ENCODE data around the gene MRPS33.
"Not testable (repeated sequence)": the region's sequence is repeated elsewhere in the genome, so short reads cannot be mapped to it uniquely, and the experiment has no call there.

Gene MRPS33

DNA sequence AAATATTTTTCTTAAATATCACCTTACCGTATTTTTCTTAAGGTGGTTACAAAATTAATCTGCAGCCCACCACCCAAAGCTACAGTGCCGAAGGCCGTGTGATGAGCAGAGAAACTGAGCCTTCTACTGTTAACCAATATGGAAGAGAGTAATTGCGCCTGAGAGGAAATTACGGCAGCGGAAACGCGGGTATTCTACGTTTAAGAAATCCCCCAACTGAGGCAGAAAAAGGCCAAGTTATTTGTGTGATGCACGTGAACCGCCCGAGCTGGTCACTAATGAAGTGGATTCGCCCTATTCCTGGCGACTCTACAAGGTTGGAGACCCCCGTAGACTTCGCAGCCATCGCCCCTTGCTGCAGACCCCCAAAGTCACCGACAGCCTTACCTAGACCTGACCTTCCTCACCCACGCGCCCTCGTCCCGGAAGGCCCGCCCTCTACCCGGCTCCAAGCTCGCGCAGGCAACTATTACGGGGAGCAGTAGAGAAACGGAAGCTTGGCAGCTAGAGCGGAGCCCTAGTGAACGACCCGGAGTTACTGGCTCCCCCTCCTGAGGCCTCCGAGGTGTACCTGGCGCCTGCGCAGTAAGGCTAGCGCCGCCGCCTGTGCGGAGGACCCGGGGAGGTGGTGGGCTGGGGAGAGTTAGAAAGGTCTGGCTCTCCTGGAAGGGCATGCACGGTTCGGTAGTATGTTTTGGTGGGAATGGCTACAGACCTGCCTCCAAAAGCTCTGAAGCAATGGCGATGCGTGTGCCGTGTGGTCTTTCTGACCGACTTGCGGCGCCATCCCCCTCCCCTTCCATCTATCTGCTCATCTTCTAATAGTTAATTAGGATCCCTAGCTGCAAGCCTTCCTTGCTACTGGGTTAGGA, at the start of gene MRPS33:
TSS of gene MRPS33 (minus strand) at position 429 of the 872 bp plus-strand sequence. CDS start 4,319 bp downstream, outside the sequence.
- peak; percentile 96 to 98 for ATAC-seq

GRCh38 chr7:141057788-141058187, 43.0 kb upstream of the MRPS33 start:
- ATAC-seq = no peak

- no peak for ATAC-seq
Measured at GRCh38 chr7:141055146-141055545, 40.4 kb upstream of the MRPS33 start.

GRCh38 chr7:141053626-141054025, 38.9 kb upstream of the MRPS33 start:
- ATAC-seq = peak; percentile 84 to 86

GRCh38 chr7:141045842-141046620, 31.3 kb upstream of the MRPS33 start:
- ATAC-seq = no peak

DNA sequence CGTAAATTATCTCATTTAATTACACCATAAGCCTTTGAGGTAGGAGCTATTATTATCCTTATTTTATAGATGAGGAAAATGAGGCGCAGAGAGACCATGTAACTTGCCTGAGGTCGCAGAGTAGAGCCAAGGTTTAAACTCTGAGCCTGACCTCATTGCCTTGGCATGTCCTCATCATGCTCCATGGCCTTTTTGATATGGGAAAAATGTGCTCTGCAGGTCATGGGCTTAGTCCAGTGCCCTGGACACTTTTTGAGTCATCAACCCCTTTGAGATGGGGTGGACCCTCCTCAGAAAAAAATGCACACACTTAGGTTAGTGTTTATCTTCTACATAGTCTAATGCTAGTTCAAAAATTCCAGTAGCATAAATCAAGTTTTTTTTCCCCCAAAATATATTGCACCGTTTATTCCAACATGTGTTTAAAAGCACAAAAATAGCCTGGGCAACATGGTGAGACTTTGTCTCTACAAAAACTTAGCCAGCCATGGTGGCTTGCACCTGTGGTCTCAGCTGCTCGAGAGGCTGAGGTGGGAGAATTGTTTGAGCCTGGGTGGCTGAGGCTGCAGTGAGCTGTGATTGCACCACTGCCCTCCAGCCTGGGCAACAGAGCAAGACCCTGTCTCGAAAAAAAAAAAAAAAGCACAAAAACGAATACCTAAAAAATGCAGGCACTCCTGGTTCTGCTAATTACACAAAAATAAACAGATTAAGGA, 30.5 kb upstream of the MRPS33 start:
- ATAC-seq = no peak

- no peak for ATAC-seq
Measured at GRCh38 chr7:141043616-141044015, 28.9 kb upstream of the MRPS33 start.

DNA sequence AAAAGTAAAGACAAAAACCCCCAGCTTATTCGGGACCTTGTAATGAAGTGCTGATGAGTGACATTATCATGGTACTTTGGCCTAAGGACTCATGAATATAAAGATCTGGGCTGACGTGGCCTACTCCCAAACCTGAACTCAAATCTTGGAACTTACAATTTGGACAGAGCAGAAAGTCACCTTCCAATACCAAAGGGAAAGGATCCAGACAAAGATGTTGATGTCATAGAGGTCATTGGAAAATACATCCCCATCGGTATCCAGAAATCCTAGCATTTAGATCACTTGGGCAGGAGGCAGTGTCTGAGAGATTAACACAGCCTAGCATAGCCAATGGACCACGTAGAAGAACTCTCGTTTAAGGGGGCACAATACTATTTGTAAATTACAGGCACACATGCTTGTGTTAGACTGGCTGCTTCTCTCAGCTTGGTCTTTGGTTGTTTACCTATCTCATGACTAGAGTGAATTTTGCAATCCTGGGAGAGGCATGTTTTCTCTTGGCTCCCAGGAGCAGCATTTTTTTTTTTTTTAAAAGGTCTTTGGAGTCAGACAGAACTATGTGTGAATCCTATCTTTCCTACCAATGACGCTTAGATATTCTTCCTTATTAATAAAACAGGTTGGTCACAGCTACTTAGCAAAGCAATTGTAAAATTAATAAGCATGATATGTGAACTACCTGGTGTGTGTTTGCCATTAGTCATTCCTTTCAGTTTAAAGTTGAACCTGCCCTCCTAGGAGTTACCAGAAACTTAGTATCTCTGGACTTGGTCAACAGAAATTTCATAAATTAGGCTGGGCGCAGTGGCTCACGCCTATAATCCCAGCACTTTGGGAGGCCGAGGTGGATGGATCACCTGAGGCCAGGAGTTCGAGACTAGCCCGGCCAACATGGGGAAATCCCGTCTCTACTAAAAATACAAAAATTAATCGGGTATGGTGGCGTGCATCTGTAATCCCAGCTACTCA, 27.8 kb upstream of the MRPS33 start:
- no peak for ATAC-seq

DNA sequence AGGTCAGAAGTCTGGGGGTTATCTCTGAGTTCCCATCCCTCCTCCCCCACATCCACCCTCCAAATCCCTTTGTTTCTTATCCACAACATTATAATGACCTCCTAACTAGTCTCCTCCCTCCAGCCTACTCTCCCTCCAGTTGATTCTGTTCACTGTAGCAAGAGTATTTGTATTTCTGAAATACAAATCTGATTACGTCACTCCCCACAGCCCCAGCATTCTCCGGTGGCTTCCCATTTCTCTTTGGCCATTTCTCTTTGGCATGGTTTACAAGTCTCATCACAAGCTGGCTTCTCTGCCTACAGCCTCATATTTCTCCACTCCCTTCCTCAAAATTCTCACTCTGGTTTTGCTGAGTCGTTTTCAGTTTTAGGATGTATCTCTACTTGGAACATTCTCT, 24.6 kb upstream of the MRPS33 start:
- ATAC-seq = no peak

- not testable (repeated sequence) for ATAC-seq
Measured at GRCh38 chr7:141038100-141038499, 23.3 kb upstream of the MRPS33 start.

GRCh38 chr7:141032539-141033323, 18.0 kb upstream of the MRPS33 start:
- not testable (repeated sequence) for ATAC-seq

DNA sequence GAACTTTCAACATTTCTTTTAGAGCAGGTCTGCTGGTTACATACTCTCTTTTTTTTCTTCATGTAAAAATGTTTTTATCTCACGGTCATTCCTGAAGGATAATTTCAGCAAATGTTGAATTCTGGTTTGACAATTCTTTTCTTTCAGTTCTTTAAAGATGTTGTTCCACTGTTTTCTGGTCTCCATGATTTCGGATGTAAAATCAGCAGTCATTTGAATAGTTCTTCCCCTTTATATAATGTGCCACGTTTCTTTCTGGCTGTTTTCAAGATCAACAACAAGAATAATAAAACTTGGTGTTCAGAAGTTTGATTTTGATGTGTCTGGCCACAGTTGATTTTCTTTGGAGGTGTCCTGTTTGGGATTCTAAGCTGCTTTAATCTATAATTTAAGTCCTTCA, 14.0 kb upstream of the MRPS33 start:
- ATAC-seq = no peak

GRCh38 chr7:141027043-141027442, 12.3 kb upstream of the MRPS33 start:
- ATAC-seq = no peak

DNA sequence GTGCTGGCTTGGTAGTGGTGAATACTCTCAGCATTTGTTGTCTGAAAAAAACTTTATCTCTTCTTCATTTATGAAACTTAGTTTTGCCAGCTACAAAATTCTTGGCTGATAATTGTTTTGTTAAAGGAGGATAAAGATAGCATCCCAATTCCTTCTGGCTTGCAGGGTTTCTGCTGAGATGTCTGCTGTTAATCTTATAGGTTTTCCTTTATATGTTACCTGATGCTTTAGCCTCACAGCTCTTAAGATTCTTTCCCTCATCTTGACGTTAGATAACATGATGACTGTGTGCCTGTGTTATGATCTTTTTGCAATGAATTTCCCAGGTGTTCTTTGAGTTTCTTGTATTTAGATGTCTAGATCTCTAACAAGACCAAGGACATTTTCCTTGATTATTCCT, 9.9 kb upstream of the MRPS33 start:
- ATAC-seq = no peak

DNA sequence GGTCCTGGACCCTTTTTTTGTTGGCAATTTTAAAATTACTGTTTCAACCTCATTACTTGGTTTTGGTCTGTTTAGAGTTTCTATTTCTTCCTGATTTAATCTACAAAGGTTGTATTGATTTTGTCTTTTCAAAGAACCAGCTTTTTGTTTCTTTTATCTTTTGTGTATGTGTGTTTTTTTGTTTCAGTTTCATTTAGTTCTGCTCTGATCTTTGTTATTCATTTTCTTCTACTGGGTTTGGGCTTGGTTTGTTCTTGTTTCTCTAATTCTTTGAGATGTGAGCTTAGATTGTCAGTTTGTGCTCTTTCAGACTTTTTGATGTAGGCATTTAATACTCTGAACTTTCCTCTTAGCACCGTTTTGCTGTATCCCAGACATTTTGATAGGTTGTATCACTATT, 8.5 kb upstream of the MRPS33 start:
- ATAC-seq = peak in 1 of 2 donors; percentile 27

DNA sequence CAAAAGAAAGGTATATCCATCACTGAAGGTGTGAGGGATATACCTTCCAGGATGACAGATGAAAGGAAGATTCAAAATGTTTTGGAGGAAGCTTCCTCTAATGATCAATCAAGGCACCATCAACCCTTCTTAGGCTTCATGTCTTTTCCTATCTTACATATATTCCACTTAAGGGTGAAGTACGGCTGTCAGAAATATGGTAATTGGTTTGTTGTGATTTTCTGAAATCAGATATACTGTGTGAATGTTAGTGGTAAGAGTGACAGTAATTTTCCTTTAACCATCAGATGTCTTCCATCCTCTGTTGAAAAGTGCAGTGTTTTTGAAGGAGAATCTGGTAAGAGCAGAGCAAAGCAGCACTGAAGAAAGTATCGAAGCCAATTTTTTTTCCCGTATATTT, 2.8 kb upstream of the MRPS33 start:
- no peak for ATAC-seq

GRCh38 chr7:141016349-141016748, 1.6 kb upstream of the MRPS33 start:
- ATAC-seq = no peak

GRCh38 chr7:141014125-141014523, 628 bp downstream of the MRPS33 start:
- ATAC-seq = no peak

- ATAC-seq = no peak
Measured at GRCh38 chr7:141013345-141013715, 1.4 kb downstream of the MRPS33 start.

GRCh38 chr7:141012696-141013344, 1.9 kb downstream of the MRPS33 start:
- peak; percentile 29 to 36 for ATAC-seq

Measured in activated CD4-positive, CD25-positive, alpha-beta regulatory T cell treated with anti-CD3 and anti-CD28 coated beads, Interleukin-2, amount 50 U/mL, for 24 hours (primary cell).